Measurements from ENCODE around the gene SMG5.

DNA sequence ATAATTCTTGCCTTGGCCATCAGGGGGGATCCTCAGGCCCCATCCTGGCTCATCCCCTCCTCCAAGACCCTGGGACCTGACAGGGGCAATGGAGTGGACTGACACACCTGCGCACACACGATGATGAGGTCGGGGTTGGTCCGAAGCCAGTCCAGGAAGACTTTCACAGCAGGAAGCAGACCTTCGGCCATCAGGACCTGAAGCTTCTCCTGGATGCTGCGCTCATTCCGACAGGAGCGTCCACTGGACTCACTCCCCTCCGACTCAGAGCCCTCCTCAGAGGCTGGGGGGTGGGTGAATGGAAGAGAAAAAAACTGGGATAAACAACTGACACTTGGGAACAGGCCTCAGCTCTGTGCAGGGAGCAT, 19.4 kb downstream of the SMG5 start:
- TF ChIP-seq EZH2 (IDR thresholded peaks at IDR 0.05): no peak
- TF ChIP-seq POLR2AphosphoS5 (IDR thresholded peaks at IDR 0.05; ENCODE audit: borderline replicate concordance, low read depth, low read length): no peak

All from SK-N-MC (cell line).